Liver (tissue), 9 donors: ENCODE data around the gene APLN. TPM values are rescaled to one million over a fixed set of nuclear protein-coding genes. Genes with fewer than 3 reads are reported as not detected.

ENCODE experiments used
- DNase-seq: peaks from one replicate; pipeline ENCODE4 v3.0.0-alpha.2; 2017; ENCODE audit warnings: low spot score
- H3K27ac ChIP-seq, 2 donors: one replicate each; pipeline ENCODE4 v1.7.0; 2013; ENCODE audit warnings: inconsistent platforms in 2 of 2, low read length in 2 of 2, control low read depth in 1 of 2, low read depth in 1 of 2, mild to moderate bottlenecking in 1 of 2
- H3K27me3 ChIP-seq, 4 donors: one replicate each; pipeline versions ENCODE4 v1.6.1 to v1.7.0; 2013; ENCODE audit warnings: low read length in 3 of 4, inconsistent platforms in 1 of 4, mild to moderate bottlenecking in 1 of 4, moderate library complexity in 1 of 4; ENCODE audit not compliant: control insufficient read depth in 4 of 4, insufficient read depth in 4 of 4
- H3K36me3 ChIP-seq, 4 donors: one replicate each; pipeline versions ENCODE4 v1.6.1 to v1.7.0; 2013; ENCODE audit warnings: low read length in 3 of 4, mild to moderate bottlenecking in 3 of 4, low read depth in 1 of 4, moderate library complexity in 1 of 4; ENCODE audit not compliant: control insufficient read depth in 4 of 4, insufficient read depth in 3 of 4
- H3K4me1 ChIP-seq, 4 donors: one replicate each; pipeline versions ENCODE4 v1.6.1 to v1.7.0; 2013; ENCODE audit warnings: low read length in 3 of 4, mild to moderate bottlenecking in 3 of 4, moderate library complexity in 1 of 4; ENCODE audit not compliant: control insufficient read depth in 4 of 4, insufficient read depth in 4 of 4
- H3K4me3 ChIP-seq, 3 donors: one replicate each; pipeline versions ENCODE4 v1.6.1 to v1.7.0; 2013; ENCODE audit warnings: low read length in 3 of 3, control low read depth in 1 of 3, low read depth in 1 of 3, mild to moderate bottlenecking in 1 of 3
- H3K9ac ChIP-seq, 2 donors: one replicate each; pipeline ENCODE4 v1.7.0; 2013; ENCODE audit warnings: low read length in 2 of 2, mild to moderate bottlenecking in 2 of 2, moderate library complexity in 2 of 2, control low read depth in 1 of 2, low read depth in 1 of 2
- H3K9me3 ChIP-seq, 4 donors: one replicate each; pipeline versions ENCODE4 v1.6.1 to v1.7.0; 2013; ENCODE audit warnings: low read length in 3 of 4; ENCODE audit not compliant: control insufficient read depth in 4 of 4
- GABPA ChIP-seq, 2 donors: IDR thresholded peaks in 1 of 2; conservative IDR thresholded peaks in 1 of 2; 2 replicates each; pipeline ENCODE4 v1.6.1; 2016; ENCODE audit warnings: antibody characterized with exemption in 2 of 2, mild to moderate bottlenecking in 1 of 2, moderate library complexity in 1 of 2
- HNF4A ChIP-seq, 2 donors: conservative IDR thresholded peaks; 2 replicates each; pipeline ENCODE4 v1.6.1; 2016; ENCODE audit warnings: antibody characterized with exemption in 2 of 2, mild to moderate bottlenecking in 2 of 2
- HNF4G ChIP-seq: IDR thresholded peaks from 2 replicates; pipeline ENCODE4 v1.6.1; 2016; ENCODE audit warnings: antibody characterized with exemption
- NR2F2 ChIP-seq: IDR thresholded peaks from 2 replicates; pipeline ENCODE4 v1.6.1; 2016; ENCODE audit warnings: antibody characterized with exemption
- RAD21 ChIP-seq, 2 donors: IDR thresholded peaks; 2 replicates each; pipeline ENCODE4 v1.6.1; 2016; ENCODE audit warnings: antibody characterized with exemption in 2 of 2, mild to moderate bottlenecking in 2 of 2
- RXRA ChIP-seq, 2 donors: IDR thresholded peaks; 2 replicates each; pipeline ENCODE4 v1.6.1; 2017 to 2018; ENCODE audit warnings: antibody characterized with exemption in 2 of 2, mild to moderate bottlenecking in 1 of 2
- SP1 ChIP-seq: IDR thresholded peaks from 2 replicates; pipeline ENCODE4 v1.6.1; 2018; ENCODE audit warnings: antibody characterized with exemption, mild to moderate bottlenecking
- TAF1 ChIP-seq: conservative IDR thresholded peaks from 2 replicates; pipeline ENCODE4 v1.6.1; 2016; ENCODE audit warnings: antibody characterized with exemption, mild to moderate bottlenecking
- YY1 ChIP-seq: IDR thresholded peaks from 2 replicates; pipeline ENCODE4 v1.6.1; 2016; ENCODE audit warnings: antibody characterized with exemption, mild to moderate bottlenecking
- WGBS: extraction: QIAGEN DNeasy Blood & Tissue Kit; methylation state at CpG from one replicate; pipeline ENCODE4 v1.1.7; 2013; 5-methylcytosine and 5-hydroxymethylcytosine counted together
- polyA plus RNA-seq, 2 donors: library from polyadenylated mRNA; stranded (reverse) in 1 of 2; unstranded in 1 of 2; fragments of 200-250 nt in 1 of 2; fragments of >200 nt in 1 of 2; fragmentation: Nextera tagmentation in 1 of 2; extraction: Ambion mirVana in 1 of 2; gene quantifications; one replicate each; pipeline versions ENCODE4 v1.2.1 to v1.2.3, GENCODE V29; 2013 to 2015
- total RNA-seq, 2 donors: library from RNA; depleted of rRNA; stranded (reverse); fragments of >200 nt; gene quantifications; one replicate each; pipeline ENCODE4 v1.2.3, GENCODE V29; 2014
- TF ChIP-seq, protein P1 (sequence below): IDR thresholded peaks from 2 replicates; pipeline ENCODE4 v1.6.1; 2016; ENCODE audit warnings: antibody characterized with exemption
- TF ChIP-seq, protein P2 (sequence below): IDR thresholded peaks from 2 replicates; pipeline ENCODE4 v1.6.1; 2016; ENCODE audit warnings: antibody characterized with exemption
- TF ChIP-seq, protein P3 (sequence below): IDR thresholded peaks from 2 replicates; pipeline ENCODE4 v1.6.1; 2016; ENCODE audit warnings: antibody characterized with exemption
- TF ChIP-seq, protein P4 (sequence below): fragments of 150-350 bp; IDR thresholded peaks from 2 replicates; pipeline ENCODE4 v1.5.1; 2017; ENCODE audit warnings: improper control_type of control experiment, low read depth, low read length; ENCODE audit not compliant: missing input control
- donor health status: healthy.
- donor health status: healthy.
- donor health status: healthy.
- donor health status: healthy.
- donor health status: healthy.

Gene APLN, protein sequence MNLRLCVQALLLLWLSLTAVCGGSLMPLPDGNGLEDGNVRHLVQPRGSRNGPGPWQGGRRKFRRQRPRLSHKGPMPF
- under 1 TPM in 1 of 2 donors, not detected in 1; 0.19 TPM for total RNA-seq
- polyA plus RNA-seq: under 1 TPM in 1 of 2 donors, not detected in 1; 0.33 TPM

DNA sequence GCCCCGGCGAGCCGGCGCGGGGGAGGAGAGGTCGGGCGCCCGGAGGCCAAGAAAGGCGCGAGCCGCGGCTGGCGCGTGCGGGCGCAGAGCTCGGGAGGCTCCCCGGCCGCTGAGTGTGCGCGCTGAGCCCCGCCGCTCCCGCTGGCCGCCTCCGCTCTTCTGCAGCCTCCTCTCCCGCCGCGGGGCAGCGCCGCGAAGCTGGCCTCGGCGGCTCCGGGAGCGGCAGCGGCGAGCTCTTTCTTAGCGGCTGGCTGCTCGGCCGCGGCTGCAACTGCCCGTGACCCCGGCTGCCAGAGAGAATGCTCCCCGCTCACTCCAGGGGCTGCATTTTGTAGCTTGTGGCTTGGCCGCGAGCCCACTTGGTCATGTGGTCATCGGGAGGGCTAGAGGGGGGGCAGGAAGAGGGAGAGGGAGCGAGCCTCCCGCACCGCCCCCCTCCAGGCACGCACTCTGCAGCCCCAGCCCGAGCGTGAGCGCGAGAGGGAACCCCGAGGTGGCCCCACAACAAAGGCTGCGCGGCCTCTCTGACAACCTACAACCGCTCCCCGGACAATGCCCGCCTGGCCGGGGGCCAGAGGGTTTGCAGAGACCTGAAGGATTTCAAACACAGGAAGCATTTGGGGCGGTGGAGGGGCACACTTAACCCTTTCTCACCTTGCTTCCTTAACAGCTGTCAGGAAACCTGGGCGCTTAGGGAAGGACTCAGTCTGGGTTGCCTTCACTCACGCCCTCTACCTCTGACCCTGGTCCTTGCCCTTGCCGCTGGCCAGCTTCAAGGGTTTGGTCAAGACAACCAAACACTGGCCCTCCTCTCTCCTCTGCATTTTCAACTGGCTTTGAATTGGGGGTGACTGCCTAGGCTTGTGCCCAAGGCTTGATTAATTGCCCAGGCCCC is at the start of gene APLN:
Gene APLN, minus strand, starts transcription at position 305 of the 895 bp plus-strand sequence. CDS start 326 bp downstream, outside the sequence.
- Histone ChIP-seq H3K27me3 (peaks cover 0 to 6% (median 0%) of the 10 kb centered on the region in 4 donors), H3K27ac (no peak within 1 kb of the TSS), H3K36me3 (no peaks in the 10 kb centered on the region), H3K9ac (no peak within 1 kb of the TSS), H3K4me1 (peaks cover 6 to 34% (median 22%) of the 10 kb centered on the region in 4 donors), H3K9me3 (no peaks in the 10 kb centered on the region), H3K4me3 (peak within 1 kb of the TSS in 2 of 3 donors; percentile 20 to 53)
- no peak for DNase-seq
- 1% methylated on average over 67 of the region's 67 CpGs for WGBS
- TF ChIP-seq, protein P1, sequence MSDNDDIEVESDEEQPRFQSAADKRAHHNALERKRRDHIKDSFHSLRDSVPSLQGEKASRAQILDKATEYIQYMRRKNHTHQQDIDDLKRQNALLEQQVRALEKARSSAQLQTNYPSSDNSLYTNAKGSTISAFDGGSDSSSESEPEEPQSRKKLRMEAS: no peak
- TF ChIP-seq RXRA (IDR thresholded peaks at IDR 0.05) (no peak), HNF4G (no peak), RAD21 (IDR thresholded peaks at IDR 0.05) (no peak), NR2F2 (no peak)
- TF ChIP-seq, protein P2, sequence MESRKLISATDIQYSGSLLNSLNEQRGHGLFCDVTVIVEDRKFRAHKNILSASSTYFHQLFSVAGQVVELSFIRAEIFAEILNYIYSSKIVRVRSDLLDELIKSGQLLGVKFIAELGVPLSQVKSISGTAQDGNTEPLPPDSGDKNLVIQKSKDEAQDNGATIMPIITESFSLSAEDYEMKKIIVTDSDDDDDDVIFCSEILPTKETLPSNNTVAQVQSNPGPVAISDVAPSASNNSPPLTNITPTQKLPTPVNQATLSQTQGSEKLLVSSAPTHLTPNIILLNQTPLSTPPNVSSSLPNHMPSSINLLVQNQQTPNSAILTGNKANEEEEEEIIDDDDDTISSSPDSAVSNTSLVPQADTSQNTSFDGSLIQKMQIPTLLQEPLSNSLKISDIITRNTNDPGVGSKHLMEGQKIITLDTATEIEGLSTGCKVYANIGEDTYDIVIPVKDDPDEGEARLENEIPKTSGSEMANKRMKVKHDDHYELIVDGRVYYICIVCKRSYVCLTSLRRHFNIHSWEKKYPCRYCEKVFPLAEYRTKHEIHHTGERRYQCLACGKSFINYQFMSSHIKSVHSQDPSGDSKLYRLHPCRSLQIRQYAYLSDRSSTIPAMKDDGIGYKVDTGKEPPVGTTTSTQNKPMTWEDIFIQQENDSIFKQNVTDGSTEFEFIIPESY: no peak

DNA sequence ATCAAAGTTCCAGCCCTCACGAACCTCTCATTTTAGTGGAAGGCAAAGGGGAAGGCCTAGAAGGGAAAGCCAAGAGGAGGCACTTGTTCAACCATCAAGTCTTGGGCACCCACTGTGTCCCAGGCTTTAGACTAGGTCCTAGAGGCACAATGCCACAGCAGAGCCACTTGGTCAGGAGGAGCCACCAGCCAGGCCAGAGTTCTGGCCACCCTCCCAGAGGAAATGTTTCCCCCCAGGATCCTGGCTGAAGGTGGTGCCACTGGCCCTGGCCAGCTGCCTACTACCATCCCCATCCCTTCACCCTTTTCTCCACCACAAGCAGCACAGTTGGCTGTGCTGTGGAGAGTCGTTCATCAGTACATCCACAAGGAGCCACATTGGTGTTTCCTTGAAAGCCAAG is 49.7 kb upstream of the APLN start:
- Histone ChIP-seq H3K27me3 (peaks cover 0 to 2% (median 0%) of the 10 kb centered on the region in 4 donors), H3K27ac (no peak overlapping the region), H3K4me1 (no peaks in the 10 kb centered on the region), H3K36me3 (no peaks in the 10 kb centered on the region), H3K9me3 (no peaks in the 10 kb centered on the region), H3K9ac (no peak overlapping the region), H3K4me3 (no peak overlapping the region)
- WGBS: 92% methylated on average over 2 of the region's 2 CpGs
- TF ChIP-seq HNF4A (conservative IDR thresholded peaks at IDR 0.05) (no peak), RXRA (IDR thresholded peaks at IDR 0.05) (no peak), YY1 (no peak), GABPA (IDR thresholded peaks at IDR 0.05 in 1 of 2, conservative IDR thresholded peaks at IDR 0.05 in 1 of 2) (no peak), RAD21 (IDR thresholded peaks at IDR 0.05) (no peak), NR2F2 (no peak), SP1 (no peak), TAF1 (no peak)
- TF ChIP-seq, protein P3, sequence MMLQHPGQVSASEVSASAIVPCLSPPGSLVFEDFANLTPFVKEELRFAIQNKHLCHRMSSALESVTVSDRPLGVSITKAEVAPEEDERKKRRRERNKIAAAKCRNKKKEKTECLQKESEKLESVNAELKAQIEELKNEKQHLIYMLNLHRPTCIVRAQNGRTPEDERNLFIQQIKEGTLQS: no peak
- TF ChIP-seq, protein P4, sequence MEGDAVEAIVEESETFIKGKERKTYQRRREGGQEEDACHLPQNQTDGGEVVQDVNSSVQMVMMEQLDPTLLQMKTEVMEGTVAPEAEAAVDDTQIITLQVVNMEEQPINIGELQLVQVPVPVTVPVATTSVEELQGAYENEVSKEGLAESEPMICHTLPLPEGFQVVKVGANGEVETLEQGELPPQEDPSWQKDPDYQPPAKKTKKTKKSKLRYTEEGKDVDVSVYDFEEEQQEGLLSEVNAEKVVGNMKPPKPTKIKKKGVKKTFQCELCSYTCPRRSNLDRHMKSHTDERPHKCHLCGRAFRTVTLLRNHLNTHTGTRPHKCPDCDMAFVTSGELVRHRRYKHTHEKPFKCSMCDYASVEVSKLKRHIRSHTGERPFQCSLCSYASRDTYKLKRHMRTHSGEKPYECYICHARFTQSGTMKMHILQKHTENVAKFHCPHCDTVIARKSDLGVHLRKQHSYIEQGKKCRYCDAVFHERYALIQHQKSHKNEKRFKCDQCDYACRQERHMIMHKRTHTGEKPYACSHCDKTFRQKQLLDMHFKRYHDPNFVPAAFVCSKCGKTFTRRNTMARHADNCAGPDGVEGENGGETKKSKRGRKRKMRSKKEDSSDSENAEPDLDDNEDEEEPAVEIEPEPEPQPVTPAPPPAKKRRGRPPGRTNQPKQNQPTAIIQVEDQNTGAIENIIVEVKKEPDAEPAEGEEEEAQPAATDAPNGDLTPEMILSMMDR: no peak
- no peak for DNase-seq
